HCT116 (cell line): ENCODE measurements around the gene FOXN1. TPM values are rescaled to one million over a fixed set of nuclear protein-coding genes. Genes with fewer than 3 reads are reported as not detected.

Experiments used
- ATAC-seq: fragments of 200-7000 bp; cut with Tn5 transposase; 2 replicates; pipeline ENCODE4 v1.9.1; 2020; ENCODE audit warnings: mild to moderate bottlenecking, moderate library complexity
- BruUV-seq: library from RNA; stranded (reverse); fragments of 400-500 nt; replicated peaks from 2 replicates; lab custom pipeline; 2021; lab: Mats Ljungman, UMichigan
- CTCF ChIA-PET: fragments of 300-600 bp; sonication (Branson Sonifier 250); formaldehyde crosslinking; loops from one replicate; lab custom pipeline; 2021; ENCODE audit warnings: antibody characterized with exemption; lab: Charles Lee
- POLR2A ChIA-PET: fragments of 300-600, 350-600 bp; sonication (Branson Sonifier 250); formaldehyde crosslinking; loops from one replicate; lab custom pipeline; 2021; ENCODE audit warnings: antibody characterized with exemption; lab: Charles Lee
- RAD21 ChIA-PET, 2 experiments: fragments of 300-600 bp; sonication (Branson Sonifier 250); formaldehyde crosslinking; loops; one replicate each; lab custom pipeline; 2023; ENCODE audit warnings: low total read pairs in 2 of 2; ENCODE audit not compliant: uncharacterized antibody in 2 of 2, unreplicated experiment in 2 of 2, low non-redundant PET in 1 of 2; lab: Charles Lee
- DNase-seq: peaks from one replicate; pipeline ENCODE4 v3.0.0-alpha.2; 2010; ENCODE audit warnings: low read depth, low spot score
- H2AFZ ChIP-seq: fragments of 200-600 bp; shearing (Covaris generic), sonication (generic); 2 replicates; pipeline ENCODE4 v1.6.1; 2017; ENCODE audit warnings: low read depth, mixed run types, mixed read lengths, antibody characterized with exemption, low read length; ENCODE audit not compliant: poor library complexity, severe bottlenecking
- H3K27ac ChIP-seq: 2 replicates; pipeline ENCODE4 v1.5.1; 2012; ENCODE audit warnings: low read depth, low read length
- H3K27me3 ChIP-seq: fragments of 200-600 bp; sonication (generic); 2 replicates; pipeline ENCODE4 v1.6.1; 2016; ENCODE audit warnings: mixed run types, low read length, mixed read lengths; ENCODE audit not compliant: insufficient read depth
- H3K36me3 ChIP-seq, 2 experiments: fragments of 200-500 bp in 1 of 2; fragments of 200-600 bp in 1 of 2; sonication (Bioruptor generic) in 1 of 2; sonication (generic) in 1 of 2; 2 replicates each; pipeline versions ENCODE4 v1.5.1 to v1.6.1; 2014 to 2016; ENCODE audit warnings: low read length in 2 of 2, inconsistent platforms in 1 of 2, mixed read lengths in 1 of 2, mixed run types in 1 of 2; ENCODE audit not compliant: insufficient read depth in 2 of 2, control insufficient read depth in 1 of 2
- H3K4me1 ChIP-seq, 2 experiments: fragments of 200-600 bp in 1 of 2; sonication (generic) in 1 of 2; 2 replicates each; pipeline versions ENCODE4 v1.5.1 to v1.6.1; 2012 to 2017; ENCODE audit warnings: low read length in 2 of 2, inconsistent platforms in 1 of 2, mild to moderate bottlenecking in 1 of 2, mixed read lengths in 1 of 2, mixed run types in 1 of 2, moderate library complexity in 1 of 2; ENCODE audit not compliant: insufficient read depth in 2 of 2, control insufficient read depth in 1 of 2
- H3K4me2 ChIP-seq: fragments of 200-600 bp; sonication (generic); 2 replicates; pipeline ENCODE4 v1.6.1; 2017; ENCODE audit warnings: mixed run types, low read length, mixed read lengths
- H3K4me3 ChIP-seq, 2 experiments: fragments of 200-600 bp in 1 of 2; sonication (generic) in 1 of 2; replicated peaks in 1 of 2; 2 replicates each; pipeline ENCODE4 v1.5.1; 2011 to 2016; ENCODE audit warnings: low read length in 2 of 2, control low read depth in 1 of 2, low read depth in 1 of 2, mild to moderate bottlenecking in 1 of 2, mixed read lengths in 1 of 2, mixed run types in 1 of 2
- H3K79me2 ChIP-seq: fragments of 200-600 bp; sonication (generic); 2 replicates; pipeline ENCODE4 v1.6.1; 2017; ENCODE audit warnings: mild to moderate bottlenecking, mixed run types, low read length, moderate library complexity, mixed read lengths; ENCODE audit not compliant: insufficient read depth
- H3K9ac ChIP-seq: fragments of 200-600 bp; sonication (generic); 2 replicates; pipeline ENCODE4 v1.6.1; 2016; ENCODE audit warnings: low read length, mixed read lengths
- H3K9me2 ChIP-seq: fragments of 200-600 bp; sonication (generic), shearing (Covaris generic); 2 replicates; pipeline ENCODE4 v1.6.1; 2017; ENCODE audit warnings: mixed run types, mild to moderate bottlenecking, moderate library complexity; ENCODE audit not compliant: insufficient read depth
- H3K9me3 ChIP-seq, 2 experiments: fragments of 200-500 bp in 1 of 2; fragments of 200-600 bp in 1 of 2; sonication (Bioruptor generic) in 1 of 2; sonication (generic) in 1 of 2; 2 replicates each; pipeline ENCODE4 v1.6.1; 2014 to 2017; ENCODE audit warnings: low read length in 2 of 2, mixed read lengths in 2 of 2, inconsistent platforms in 1 of 2, low read depth in 1 of 2, mild to moderate bottlenecking in 1 of 2, mixed run types in 1 of 2, moderate library complexity in 1 of 2; ENCODE audit not compliant: control insufficient read depth in 1 of 2, insufficient read depth in 1 of 2
- H4K20me1 ChIP-seq: fragments of 200-600 bp; sonication (generic), shearing (Covaris generic); 2 replicates; pipeline ENCODE4 v1.6.1; 2017; ENCODE audit warnings: mixed run types, mild to moderate bottlenecking, moderate library complexity; ENCODE audit not compliant: insufficient read depth
- CBX3 ChIP-seq: IDR thresholded peaks from 2 replicates; pipeline ENCODE4 v1.6.1; 2012; ENCODE audit warnings: low read depth
- EGR1 ChIP-seq: IDR thresholded peaks from 2 replicates; pipeline ENCODE4 v1.6.1; 2012; ENCODE audit warnings: low read depth
- EZH2 ChIP-seq: fragments of 200-600 bp; sonication (generic); IDR thresholded peaks from 2 replicates; pipeline ENCODE4 v1.6.1; 2017; ENCODE audit warnings: antibody characterized with exemption, mixed run types
- EZH2phosphoT487 ChIP-seq: fragments of 200-600 bp; IDR thresholded peaks from 2 replicates; pipeline ENCODE4 v1.6.1; 2018; ENCODE audit warnings: antibody characterized with exemption, borderline replicate concordance
- FOSL1 ChIP-seq: IDR thresholded peaks from 2 replicates; pipeline ENCODE4 v1.6.1; 2012; ENCODE audit warnings: low read depth
- JUND ChIP-seq: IDR thresholded peaks from 2 replicates; pipeline ENCODE4 v1.6.1; 2012
- REST ChIP-seq: IDR thresholded peaks from 2 replicates; pipeline ENCODE4 v1.6.1; 2012; ENCODE audit warnings: low read depth
- SIN3A ChIP-seq: IDR thresholded peaks from 2 replicates; pipeline ENCODE4 v1.6.1; 2012; ENCODE audit warnings: low read depth
- SP1 ChIP-seq: IDR thresholded peaks from 2 replicates; pipeline ENCODE4 v1.6.1; 2012; ENCODE audit warnings: low read depth
- TCF7L2 ChIP-seq: IDR thresholded peaks from 2 replicates; pipeline ENCODE4 v1.7.0; 2011; ENCODE audit warnings: borderline replicate concordance, inconsistent platforms; ENCODE audit not compliant: insufficient read depth, insufficient read length; ENCODE audit errors: extremely low read depth
- ZFX ChIP-seq: fragments of 450-650 bp; IDR thresholded peaks from 2 replicates; pipeline ENCODE4 v1.6.1; 2017
- ZNF274 ChIP-seq: fragments of 200-500 bp; sonication (Bioruptor generic); IDR thresholded peaks from 2 replicates; pipeline ENCODE4 v1.6.1; 2014; ENCODE audit warnings: mild to moderate bottlenecking, low read depth, low read length, inconsistent platforms
- intact Hi-C: fragments of 100-400 bp; cut with micrococcal nuclease; formaldehyde crosslinking; loops from 2 replicates; pipeline ENCODE4 v1.10.0; 2022
- total RNA-seq: library from RNA; stranded (reverse); gene quantifications from one replicate; pipeline ENCODE4 v1.2.1, GENCODE V29; 2021; ENCODE audit not compliant: unreplicated experiment
- TF ChIP-seq, protein P1 (sequence below): IDR thresholded peaks from 2 replicates; pipeline ENCODE4 v1.6.1; 2012
- TF ChIP-seq, protein P2 (sequence below), 3 experiments: fragments of 200-600 bp in 1 of 3; sonication (generic) in 1 of 3; IDR thresholded peaks in 2 of 3; conservative IDR thresholded peaks in 1 of 3; 2 replicates each; pipeline ENCODE4 v1.5.1; 2012 to 2017; ENCODE audit warnings: low read depth in 2 of 3, low read length in 2 of 3, antibody characterized with exemption in 1 of 3, borderline replicate concordance in 1 of 3, control low read depth in 1 of 3, mild to moderate bottlenecking in 1 of 3, mixed read lengths in 1 of 3, mixed run types in 1 of 3, moderate library complexity in 1 of 3; ENCODE audit not compliant: insufficient read depth in 1 of 3

The FOXN1 gene
- total RNA-seq, 1 experiment from 2014 or later = not detected

GRCh38 chr17:28533091-28533807 lies 27.1 kb downstream of the FOXN1 start:
- peaks cover 0 to 3% of the 10 kb centered on the region in 2 experiments; a peak in 2 of 4 replicates for H3K4me1 ChIP-seq
- no peak overlapping the region for H3K4me2 ChIP-seq
- intact Hi-C loops = no loop called here
- DNase-seq (no peak), ATAC-seq (no peak)
- no peaks in the 10 kb centered on the region for H3K9me3 ChIP-seq
- no TSS peak for BruUV-seq
- peaks cover 7% of the 10 kb centered on the region for H3K27me3 ChIP-seq
- RAD21 ChIA-PET = no interaction called here
- H3K36me3 ChIP-seq = no peaks in the 10 kb centered on the region
- POLR2A ChIA-PET = no interaction called here
- H2AFZ ChIP-seq = no peak overlapping the region
- no peaks in the 10 kb centered on the region for H4K20me1 ChIP-seq
- no peaks in the 10 kb centered on the region for H3K79me2 ChIP-seq
- H3K4me3 ChIP-seq = no peak overlapping the region
- H3K27ac ChIP-seq = no peak overlapping the region
- H3K9me2 ChIP-seq = no peaks in the 10 kb centered on the region
- TF ChIP-seq ZFX = no peak
- CTCF ChIA-PET = no interaction called here
- H3K9ac ChIP-seq = no peak overlapping the region

GRCh38 chr17:28534740-28535375 lies 28.7 kb downstream of the FOXN1 start:
- Histone ChIP-seq H3K9ac (no peak overlapping the region), H3K27me3 (peaks cover 7% of the 10 kb centered on the region), H2AFZ (no peak overlapping the region), H3K9me3 (no peaks in the 10 kb centered on the region), H3K4me2 (no peak overlapping the region), H3K4me3 (no peak overlapping the region), H3K36me3 (no peaks in the 10 kb centered on the region), H3K27ac (no peak overlapping the region), H3K79me2 (no peaks in the 10 kb centered on the region), H3K9me2 (no peaks in the 10 kb centered on the region), H4K20me1 (no peaks in the 10 kb centered on the region), H3K4me1 (no peaks in the 10 kb centered on the region; a peak in 1 of 4 replicates)
- ATAC-seq (no peak), DNase-seq (no peak)
- RAD21 ChIA-PET = no interaction called here
- intact Hi-C loops = no loop called here
- CTCF ChIA-PET = interaction anchor here (1.4 kb wide), 1 partner anchor 13 kb away, joined by 3 read pairs; no protein-coding TSS in a partner anchor
- POLR2A ChIA-PET = no interaction called here
- no TSS peak for BruUV-seq
- TF ChIP-seq TCF7L2 (no peak), SP1 (no peak), EZH2phosphoT487 (no peak), FOSL1 (no peak), ZNF274 (no peak), REST (no peak), SIN3A (no peak), CBX3 (no peak), EGR1 (no peak), EZH2 (no peak), JUND (no peak)
- TF ChIP-seq, protein P1, sequence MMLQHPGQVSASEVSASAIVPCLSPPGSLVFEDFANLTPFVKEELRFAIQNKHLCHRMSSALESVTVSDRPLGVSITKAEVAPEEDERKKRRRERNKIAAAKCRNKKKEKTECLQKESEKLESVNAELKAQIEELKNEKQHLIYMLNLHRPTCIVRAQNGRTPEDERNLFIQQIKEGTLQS = no peak
- TF ChIP-seq, protein P2, sequence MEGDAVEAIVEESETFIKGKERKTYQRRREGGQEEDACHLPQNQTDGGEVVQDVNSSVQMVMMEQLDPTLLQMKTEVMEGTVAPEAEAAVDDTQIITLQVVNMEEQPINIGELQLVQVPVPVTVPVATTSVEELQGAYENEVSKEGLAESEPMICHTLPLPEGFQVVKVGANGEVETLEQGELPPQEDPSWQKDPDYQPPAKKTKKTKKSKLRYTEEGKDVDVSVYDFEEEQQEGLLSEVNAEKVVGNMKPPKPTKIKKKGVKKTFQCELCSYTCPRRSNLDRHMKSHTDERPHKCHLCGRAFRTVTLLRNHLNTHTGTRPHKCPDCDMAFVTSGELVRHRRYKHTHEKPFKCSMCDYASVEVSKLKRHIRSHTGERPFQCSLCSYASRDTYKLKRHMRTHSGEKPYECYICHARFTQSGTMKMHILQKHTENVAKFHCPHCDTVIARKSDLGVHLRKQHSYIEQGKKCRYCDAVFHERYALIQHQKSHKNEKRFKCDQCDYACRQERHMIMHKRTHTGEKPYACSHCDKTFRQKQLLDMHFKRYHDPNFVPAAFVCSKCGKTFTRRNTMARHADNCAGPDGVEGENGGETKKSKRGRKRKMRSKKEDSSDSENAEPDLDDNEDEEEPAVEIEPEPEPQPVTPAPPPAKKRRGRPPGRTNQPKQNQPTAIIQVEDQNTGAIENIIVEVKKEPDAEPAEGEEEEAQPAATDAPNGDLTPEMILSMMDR (IDR thresholded peaks at IDR 0.05 in 2 of 3, conservative IDR thresholded peaks at IDR 0.05 in 1 of 3; ENCODE audit: borderline replicate concordance in 1 of 3, insufficient read depth in 1 of 3, low read depth in 2 of 3, low read length in 2 of 3) = no peak
